Smooth muscle cell (in vitro differentiated cells): ENCODE results near the gene WNT11. TPM values are rescaled to one million over a fixed set of nuclear protein-coding genes. Genes with fewer than 3 reads are reported as not detected.

ENCODE experiments used
- DNase-seq: peaks from one replicate; lab custom pipeline; 2025; ENCODE audit not compliant: unreplicated experiment; lab: John Stamatoyannopoulos, UW
- H2AFZ ChIP-seq: fragments of 200-600 bp; sonication (generic); 2 replicates; pipeline ENCODE4 v1.6.0; 2016; ENCODE audit warnings: antibody characterized with exemption, low read depth, mild to moderate bottlenecking
- H3F3A ChIP-seq: fragments of 200-600 bp; sonication (generic); 2 replicates; pipeline ENCODE4 v1.6.0; 2017; ENCODE audit warnings: antibody characterized with exemption, low read depth
- H3K27ac ChIP-seq: fragments of 200-600 bp; sonication (generic); 2 replicates; pipeline ENCODE4 v1.5.1; 2016; ENCODE audit warnings: low read depth, mild to moderate bottlenecking
- H3K27me3 ChIP-seq: fragments of 200-600 bp; sonication (generic); 2 replicates; pipeline ENCODE4 v1.6.1; 2016; ENCODE audit warnings: low read depth, mild to moderate bottlenecking
- H3K36me3 ChIP-seq: fragments of 200-600 bp; sonication (generic); 2 replicates; pipeline ENCODE4 v1.5.1; 2016; ENCODE audit warnings: low read depth
- H3K4me1 ChIP-seq: fragments of 200-600 bp; sonication (generic); 2 replicates; pipeline ENCODE4 v1.5.1; 2016; ENCODE audit warnings: low read depth
- H3K4me2 ChIP-seq: fragments of 200-600 bp; sonication (generic); 2 replicates; pipeline ENCODE4 v1.6.0; 2016; ENCODE audit warnings: mild to moderate bottlenecking
- H3K4me3 ChIP-seq: fragments of 200-600 bp; sonication (generic); 2 replicates; pipeline ENCODE4 v1.5.1; 2016; ENCODE audit warnings: mild to moderate bottlenecking
- H3K79me2 ChIP-seq: fragments of 200-600 bp; sonication (generic); 2 replicates; pipeline ENCODE4 v1.6.0; 2016; ENCODE audit warnings: low read depth, mild to moderate bottlenecking
- H3K9ac ChIP-seq: fragments of 200-600 bp; sonication (generic); 2 replicates; pipeline ENCODE4 v1.6.0; 2016; ENCODE audit warnings: low read depth
- H3K9me3 ChIP-seq: fragments of 200-600 bp; sonication (generic); replicated peaks from 2 replicates; pipeline ENCODE4 v1.5.1; 2016; ENCODE audit warnings: low read depth
- H4K20me1 ChIP-seq: fragments of 200-600 bp; sonication (generic); 2 replicates; pipeline ENCODE4 v1.6.0; 2016; ENCODE audit warnings: low read depth
- CTCF ChIP-seq: fragments of 200-600 bp; sonication (generic); IDR thresholded peaks from 2 replicates; pipeline ENCODE4 v1.5.1; 2017; ENCODE audit warnings: borderline replicate concordance, mild to moderate bottlenecking, antibody characterized with exemption; ENCODE audit not compliant: insufficient read depth, poor library complexity, severe bottlenecking
- WGBS: methylation state at CpG from one replicate; pipeline ENCODE4 v1.1.7; 2016; ENCODE audit warnings: low lambda C conversion rate; 5-methylcytosine and 5-hydroxymethylcytosine counted together
- polyA plus RNA-seq: library from polyadenylated mRNA; unstranded; fragments of >200 nt; fragmentation: Nextera tagmentation; extraction: Ambion mirVana; gene quantifications from 2 replicates; pipeline ENCODE4 v1.2.1, GENCODE V29; 2016
- total RNA-seq: library from RNA; depleted of rRNA; stranded (reverse); fragments of >200 nt; gene quantifications from 2 replicates; pipeline ENCODE4 v1.2.3, GENCODE V29; 2014

Gene WNT11
- total and polyA plus RNA-seq, 2 experiments from 2014 or later: 12.1 to 13.5 TPM

- Histone ChIP-seq H3K4me1 (peaks cover 2% of the 10 kb centered on the region), H3K27ac (no peak overlapping the region)
- TF ChIP-seq CTCF: no peak
Measured at GRCh38 chr11:76239483-76240160, 33.3 kb upstream of the WNT11 start.

GRCh38 chr11:76238551-76238950, 32.2 kb upstream of the WNT11 start:
- Histone ChIP-seq H3F3A (peaks cover 14% of the 10 kb centered on the region), H3K4me1 (peaks cover 6% of the 10 kb centered on the region), H2AFZ (no peak overlapping the region), H4K20me1 (no peaks in the 10 kb centered on the region), H3K9me3 (no peaks in the 10 kb centered on the region), H3K36me3 (no peaks in the 10 kb centered on the region), H3K4me3 (no peak overlapping the region), H3K4me2 (no peak overlapping the region), H3K79me2 (no peaks in the 10 kb centered on the region), H3K9ac (no peak overlapping the region), H3K27ac (no peak overlapping the region), H3K27me3 (peaks cover 9% of the 10 kb centered on the region)
- DNase-seq: no peak
- 67% methylated on average over 6 of the region's 6 CpGs for WGBS
- TF ChIP-seq CTCF: no peak

More at GRCh38 chr11:76239483-76240160, 33.3 kb upstream of the WNT11 start:
- no peaks in the 10 kb centered on the region for H3K79me2 ChIP-seq
- no peaks in the 10 kb centered on the region for H4K20me1 ChIP-seq
- no peaks in the 10 kb centered on the region for H3K36me3 ChIP-seq
- H2AFZ ChIP-seq: no peak overlapping the region
- H3K27me3 ChIP-seq: peaks cover 13% of the 10 kb centered on the region
- 93% methylated on average over 7 of the region's 11 CpGs for WGBS
- no peak overlapping the region for H3K9ac ChIP-seq
- no peak overlapping the region for H3K4me2 ChIP-seq
- no peak for DNase-seq
- H3K4me3 ChIP-seq: no peak overlapping the region
- no peaks in the 10 kb centered on the region for H3K9me3 ChIP-seq
- peaks cover 8% of the 10 kb centered on the region for H3F3A ChIP-seq

GRCh38 chr11:76237914-76238313, 31.6 kb upstream of the WNT11 start:
- H3K4me3 ChIP-seq: no peak overlapping the region
- peaks cover 14% of the 10 kb centered on the region for H3F3A ChIP-seq
- no peaks in the 10 kb centered on the region for H3K79me2 ChIP-seq
- no peaks in the 10 kb centered on the region for H3K9me3 ChIP-seq
- H3K9ac ChIP-seq: no peak overlapping the region
- H3K36me3 ChIP-seq: no peaks in the 10 kb centered on the region
- H4K20me1 ChIP-seq: no peaks in the 10 kb centered on the region
- H3K27ac ChIP-seq: no peak overlapping the region
- H3K27me3 ChIP-seq: peaks cover 3% of the 10 kb centered on the region
- H3K4me2 ChIP-seq: no peak overlapping the region
- H3K4me1 ChIP-seq: peaks cover 6% of the 10 kb centered on the region
- H2AFZ ChIP-seq: no peak overlapping the region
- TF ChIP-seq CTCF: no peak
- no peak for DNase-seq
